SJCRH30 (cell line): ENCODE results near the gene MAML2. TPM values are rescaled to one million over a fixed set of nuclear protein-coding genes. Genes with fewer than 3 reads are reported as not detected.

Source experiments
- DNase-seq, 2 experiments: peaks; one replicate each; pipeline ENCODE4 v3.0.0-alpha.2; 2015 to 2020
- H3K27ac ChIP-seq: fragments of 250-450 bp; sonication (Bioruptor Pico); 2 replicates; pipeline ENCODE4 v1.5.1; 2020; ENCODE audit warnings: mild to moderate bottlenecking, moderate library complexity
- H3K27me3 ChIP-seq: fragments of 250-450 bp; sonication (Bioruptor Pico); 2 replicates; pipeline ENCODE4 v1.5.1; 2020; ENCODE audit warnings: mild to moderate bottlenecking, moderate library complexity
- H3K36me3 ChIP-seq: fragments of 250-450 bp; sonication (Bioruptor Pico); 2 replicates; pipeline ENCODE4 v1.5.1; 2020; ENCODE audit warnings: mild to moderate bottlenecking, moderate library complexity
- H3K4me1 ChIP-seq: fragments of 250-450 bp; sonication (Bioruptor Pico); 2 replicates; pipeline ENCODE4 v1.5.1; 2020; ENCODE audit warnings: mild to moderate bottlenecking, moderate library complexity
- H3K4me3 ChIP-seq: fragments of 250-450 bp; sonication (Bioruptor Pico); 2 replicates; pipeline ENCODE4 v1.5.1; 2020; ENCODE audit warnings: mild to moderate bottlenecking, moderate library complexity
- H3K9me3 ChIP-seq: fragments of 250-450 bp; sonication (Bioruptor Pico); replicated peaks from 2 replicates; pipeline ENCODE4 v1.5.1; 2020; ENCODE audit warnings: mild to moderate bottlenecking, moderate library complexity
- total RNA-seq: library from RNA; depleted of rRNA; stranded (reverse); fragments of >200 nt; shearing (Covaris generic); gene quantifications from 2 replicates; pipeline ENCODE4 v1.2.3, GENCODE V29; 2014

The MAML2 gene
- total RNA-seq, 1 experiment from 2014 or later, result 2.1 TPM

DNA sequence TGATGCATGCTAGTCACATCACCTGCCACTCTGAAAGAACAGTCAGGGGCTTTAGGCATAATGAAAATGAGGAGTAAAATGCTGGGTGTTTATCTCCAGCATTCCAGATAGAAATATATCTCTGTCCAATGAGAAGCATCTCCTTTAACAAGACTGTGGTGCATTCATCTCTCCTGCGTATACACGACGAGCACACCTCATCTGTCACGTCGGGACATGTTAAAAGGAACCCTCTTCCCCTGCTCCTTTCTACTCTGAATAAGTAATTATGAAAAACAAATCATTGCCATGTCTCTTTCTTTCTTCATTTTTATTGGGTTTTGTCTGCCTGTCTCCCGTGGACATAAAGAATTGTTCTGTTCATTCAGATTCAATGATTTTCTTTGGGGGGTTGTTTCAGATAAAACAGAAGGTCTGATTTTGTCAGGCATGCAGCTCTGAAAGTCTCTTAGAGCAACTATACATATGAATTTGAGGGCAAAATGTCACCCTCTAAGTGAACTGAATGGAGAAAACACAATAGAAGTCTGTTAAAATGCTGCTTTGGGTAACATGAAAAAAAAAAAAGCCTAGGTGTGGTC, 195.0 kb downstream of the MAML2 start:
- DNase-seq, result no peak
- no peaks in the 10 kb centered on the region for H3K4me1 ChIP-seq
- no peak overlapping the region for H3K4me3 ChIP-seq
- no peak overlapping the region for H3K27ac ChIP-seq
- H3K36me3 ChIP-seq, result no peaks in the 10 kb centered on the region
- no peaks in the 10 kb centered on the region for H3K9me3 ChIP-seq
- no peaks in the 10 kb centered on the region for H3K27me3 ChIP-seq

GRCh38 chr11:96147186-96147585, 195.8 kb downstream of the MAML2 start:
- H3K36me3 ChIP-seq, result no peaks in the 10 kb centered on the region
- H3K4me1 ChIP-seq, result no peaks in the 10 kb centered on the region
- no peaks in the 10 kb centered on the region for H3K27me3 ChIP-seq
- H3K27ac ChIP-seq, result no peak overlapping the region
- DNase-seq, result no peak
- H3K9me3 ChIP-seq, result no peaks in the 10 kb centered on the region
- no peak overlapping the region for H3K4me3 ChIP-seq

- Histone ChIP-seq H3K27ac (no peak overlapping the region), H3K9me3 (no peaks in the 10 kb centered on the region), H3K4me3 (no peak overlapping the region), H3K36me3 (no peaks in the 10 kb centered on the region), H3K27me3 (no peaks in the 10 kb centered on the region), H3K4me1 (no peaks in the 10 kb centered on the region)
- no peak for DNase-seq
These were observed 196.2 kb downstream of the MAML2 start for GRCh38 chr11:96146765-96147164.

DNA sequence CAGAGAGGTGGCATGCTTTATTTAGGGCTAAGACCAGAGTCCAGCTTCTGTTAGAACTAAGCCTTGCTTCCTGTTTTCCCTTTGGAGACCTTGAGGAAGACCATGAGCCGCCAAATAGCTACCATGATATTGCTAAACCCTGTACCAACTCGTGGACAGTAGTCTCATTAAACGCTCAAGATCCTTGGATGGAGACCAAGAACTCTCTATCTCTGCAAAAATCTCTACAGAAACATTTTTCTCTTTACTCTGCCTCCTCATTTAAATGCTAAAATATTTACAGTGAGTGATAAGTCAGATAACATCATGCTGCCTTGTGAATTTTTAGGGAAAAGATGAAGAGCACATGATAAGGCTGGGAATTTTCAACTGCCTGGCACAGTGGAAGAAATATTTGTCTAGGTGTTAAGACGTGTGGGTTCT, 197.8 kb downstream of the MAML2 start:
- Histone ChIP-seq H3K36me3 (no peaks in the 10 kb centered on the region), H3K4me1 (no peaks in the 10 kb centered on the region), H3K27ac (no peak overlapping the region), H3K27me3 (no peaks in the 10 kb centered on the region), H3K9me3 (no peaks in the 10 kb centered on the region), H3K4me3 (no peak overlapping the region)
- no peak for DNase-seq

GRCh38 chr11:96144553-96144952, 198.4 kb downstream of the MAML2 start:
- Histone ChIP-seq H3K4me3 (no peak overlapping the region), H3K9me3 (no peaks in the 10 kb centered on the region), H3K36me3 (no peaks in the 10 kb centered on the region), H3K27ac (no peak overlapping the region), H3K4me1 (no peaks in the 10 kb centered on the region), H3K27me3 (no peaks in the 10 kb centered on the region)
- DNase-seq, result no peak

- no peak overlapping the region for H3K27ac ChIP-seq
- H3K9me3 ChIP-seq, result no peaks in the 10 kb centered on the region
- no peaks in the 10 kb centered on the region for H3K4me1 ChIP-seq
- DNase-seq, result no peak
- H3K27me3 ChIP-seq, result no peaks in the 10 kb centered on the region
- no peak overlapping the region for H3K4me3 ChIP-seq
- no peaks in the 10 kb centered on the region for H3K36me3 ChIP-seq
These were observed 199.9 kb downstream of the MAML2 start for GRCh38 chr11:96143041-96143521.

- no peaks in the 10 kb centered on the region for H3K27me3 ChIP-seq
- no peak for DNase-seq
- no peaks in the 10 kb centered on the region for H3K4me1 ChIP-seq
- no peak overlapping the region for H3K4me3 ChIP-seq
- H3K27ac ChIP-seq, result no peak overlapping the region
- H3K9me3 ChIP-seq, result no peaks in the 10 kb centered on the region
- H3K36me3 ChIP-seq, result no peaks in the 10 kb centered on the region
These were observed 201.4 kb downstream of the MAML2 start for GRCh38 chr11:96141626-96142025.

DNA sequence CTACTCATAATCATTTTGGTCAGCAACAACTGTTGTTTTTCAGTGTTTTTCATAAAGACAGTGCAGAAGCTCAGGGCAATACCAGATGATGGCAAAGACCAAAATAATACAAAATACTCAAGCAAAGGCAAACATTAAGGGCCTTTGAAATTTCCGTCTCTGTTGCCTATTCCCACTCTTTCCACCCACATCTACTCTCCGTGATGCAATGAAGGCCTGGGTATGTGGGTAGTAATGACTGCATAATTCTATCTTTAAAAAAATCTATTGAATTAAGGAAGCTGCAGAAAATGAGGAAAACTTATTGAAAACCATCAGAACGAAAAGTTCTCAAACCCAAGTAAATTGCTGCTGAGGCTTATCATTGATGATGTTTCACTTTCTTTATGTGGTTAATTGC, 203.3 kb downstream of the MAML2 start:
- H3K4me1 ChIP-seq, result no peaks in the 10 kb centered on the region
- no peaks in the 10 kb centered on the region for H3K36me3 ChIP-seq
- DNase-seq, result no peak

GRCh38 chr11:96137373-96137772, 205.6 kb downstream of the MAML2 start:
- Histone ChIP-seq H3K4me1 (no peaks in the 10 kb centered on the region), H3K27me3 (no peaks in the 10 kb centered on the region), H3K36me3 (no peaks in the 10 kb centered on the region), H3K4me3 (no peak overlapping the region), H3K27ac (no peak overlapping the region), H3K9me3 (no peaks in the 10 kb centered on the region)
- DNase-seq, result no peak

More for the DNA sequence above, 203.3 kb downstream of the MAML2 start:
- Histone ChIP-seq H3K4me3 (no peak overlapping the region), H3K9me3 (no peaks in the 10 kb centered on the region), H3K27ac (no peak overlapping the region), H3K27me3 (no peaks in the 10 kb centered on the region)

- no peak overlapping the region for H3K27ac ChIP-seq
- no peaks in the 10 kb centered on the region for H3K27me3 ChIP-seq
- no peak for DNase-seq
- H3K4me3 ChIP-seq, result no peak overlapping the region
- H3K36me3 ChIP-seq, result no peaks in the 10 kb centered on the region
- H3K4me1 ChIP-seq, result no peaks in the 10 kb centered on the region
- no peaks in the 10 kb centered on the region for H3K9me3 ChIP-seq
These were observed 206.2 kb downstream of the MAML2 start for GRCh38 chr11:96136613-96137298.

DNA sequence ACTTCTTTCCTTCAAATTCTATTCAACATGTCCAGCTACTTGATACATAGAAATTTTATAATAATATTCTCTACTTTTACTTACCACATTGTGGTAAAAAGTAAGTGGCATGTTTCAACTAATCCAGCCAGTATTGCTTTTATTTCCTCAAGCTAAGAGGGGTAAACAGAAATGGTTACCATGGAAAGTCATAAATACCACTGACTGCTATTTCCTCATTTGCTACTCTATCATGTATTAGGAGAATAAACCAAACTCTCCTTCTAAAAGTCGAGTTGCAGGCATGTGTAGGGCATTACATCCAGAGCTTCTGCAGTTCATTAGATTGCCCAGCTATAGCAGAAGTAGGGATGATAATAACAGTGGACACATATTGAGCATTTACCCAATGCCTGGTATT, 208.4 kb downstream of the MAML2 start:
- H3K27ac ChIP-seq, result no peak overlapping the region
- no peak for DNase-seq

GRCh38 chr11:96132437-96132836, 210.6 kb downstream of the MAML2 start:
- Histone ChIP-seq H3K27me3 (no peaks in the 10 kb centered on the region), H3K27ac (no peak overlapping the region), H3K4me3 (no peak overlapping the region), H3K4me1 (no peaks in the 10 kb centered on the region), H3K9me3 (no peaks in the 10 kb centered on the region), H3K36me3 (no peaks in the 10 kb centered on the region)
- no peak for DNase-seq

More for the DNA sequence above, 208.4 kb downstream of the MAML2 start:
- Histone ChIP-seq H3K36me3 (no peaks in the 10 kb centered on the region), H3K27me3 (no peaks in the 10 kb centered on the region), H3K4me1 (no peaks in the 10 kb centered on the region), H3K9me3 (no peaks in the 10 kb centered on the region), H3K4me3 (no peak overlapping the region)

- Histone ChIP-seq H3K9me3 (no peaks in the 10 kb centered on the region), H3K4me1 (no peaks in the 10 kb centered on the region), H3K27ac (no peak overlapping the region), H3K27me3 (no peaks in the 10 kb centered on the region), H3K4me3 (no peak overlapping the region), H3K36me3 (no peaks in the 10 kb centered on the region)
- no peak for DNase-seq
These were observed 212.9 kb downstream of the MAML2 start for GRCh38 chr11:96130061-96130620.

DNA sequence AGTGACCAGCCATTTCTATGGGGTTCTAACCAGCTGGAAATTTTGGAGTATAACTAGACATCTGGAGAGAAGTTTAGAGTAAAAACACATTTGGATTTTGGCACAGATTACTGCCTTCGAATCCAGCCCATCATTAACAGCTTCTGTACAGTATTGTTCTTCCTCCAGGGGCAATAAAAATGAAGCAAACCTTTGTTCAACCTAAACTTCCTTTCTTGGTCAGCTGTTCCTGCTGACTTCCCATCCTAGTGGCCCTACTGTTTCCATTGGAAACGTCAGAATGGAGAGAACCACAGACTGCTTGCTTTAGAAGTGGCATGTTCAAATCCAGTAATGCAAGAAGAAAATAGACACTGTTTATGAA, 215.4 kb downstream of the MAML2 start:
- Histone ChIP-seq H3K9me3 (no peaks in the 10 kb centered on the region), H3K36me3 (no peaks in the 10 kb centered on the region), H3K4me3 (no peak overlapping the region), H3K4me1 (peaks cover 7% of the 10 kb centered on the region; the same call in 1 of the 2 replicates), H3K27me3 (no peaks in the 10 kb centered on the region), H3K27ac (no peak overlapping the region)
- DNase-seq, result no peak

GRCh38 chr11:96126917-96127595, 215.9 kb downstream of the MAML2 start:
- Histone ChIP-seq H3K36me3 (no peaks in the 10 kb centered on the region), H3K27me3 (no peaks in the 10 kb centered on the region), H3K4me3 (no peak overlapping the region), H3K27ac (no peak overlapping the region), H3K4me1 (peaks cover 11% of the 10 kb centered on the region), H3K9me3 (no peaks in the 10 kb centered on the region)
- no peak for DNase-seq
